HEK293T (cell line): ENCODE results near the gene SLC49A3.

Experiments
- CTBP1 ChIP-seq: fragments of 450-650 bp; IDR thresholded peaks from 2 replicates; pipeline ENCODE4 v1.6.1; 2016; ENCODE audit warnings: borderline replicate concordance
- FOXA1 ChIP-seq: fragments of 450-650 bp; IDR thresholded peaks from 2 replicates; pipeline ENCODE4 v1.6.1; 2016; ENCODE audit warnings: mild to moderate bottlenecking
- FOXM1 ChIP-seq: fragments of 450-650 bp; IDR thresholded peaks from 2 replicates; pipeline ENCODE4 v1.6.1; 2017; ENCODE audit warnings: mild to moderate bottlenecking, borderline replicate concordance
- L3MBTL2 ChIP-seq: fragments of 450-650 bp; conservative IDR thresholded peaks from 2 replicates; pipeline ENCODE4 v1.6.1; 2016; ENCODE audit warnings: mild to moderate bottlenecking
- LEF1 ChIP-seq: fragments of 450-650 bp; IDR thresholded peaks from 2 replicates; pipeline ENCODE4 v1.6.1; 2017; ENCODE audit warnings: mild to moderate bottlenecking, borderline replicate concordance
- SP1 ChIP-seq: fragments of 450-650 bp; IDR thresholded peaks from 2 replicates; pipeline ENCODE4 v1.6.1; 2017
- ZNF384 ChIP-seq: fragments of 450-650 bp; IDR thresholded peaks from 2 replicates; pipeline ENCODE4 v1.6.1; 2016

DNA sequence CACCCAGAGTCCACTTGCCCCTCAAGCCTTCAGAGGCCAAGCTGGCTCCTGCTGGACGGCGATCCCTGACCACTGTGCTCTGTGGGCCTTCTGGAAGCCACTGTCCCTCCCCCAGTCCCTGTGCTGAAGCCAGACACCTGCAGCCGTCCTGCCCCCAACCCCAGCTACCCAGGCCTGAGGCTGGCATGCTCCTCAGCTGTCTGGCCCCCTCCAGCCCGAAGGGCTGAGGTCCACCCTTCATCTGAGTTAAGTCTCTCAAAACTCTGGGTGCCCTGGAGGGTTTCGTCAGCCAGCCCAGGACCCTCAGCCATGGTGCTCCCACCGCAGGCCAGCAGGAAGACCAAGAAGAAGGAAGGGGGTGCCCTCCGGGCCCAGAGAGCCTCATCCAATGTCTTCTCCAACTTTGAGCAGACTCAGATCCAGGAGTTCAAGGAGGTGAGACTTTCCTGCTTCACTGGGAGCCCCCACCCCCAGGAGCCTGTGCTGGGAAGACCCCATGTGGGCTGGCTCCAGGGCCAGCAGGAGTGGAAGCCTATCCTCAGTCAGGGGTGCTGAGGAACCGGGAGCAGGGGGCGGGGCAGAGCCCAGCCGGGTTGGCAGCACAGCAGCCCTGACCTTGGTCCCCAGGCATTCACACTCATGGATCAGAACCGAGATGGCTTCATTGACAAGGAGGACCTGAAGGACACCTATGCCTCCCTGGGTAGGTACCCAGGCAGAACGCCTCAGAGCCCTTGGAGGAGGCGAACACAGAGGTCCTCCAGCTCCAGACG is 10.4 kb downstream of the SLC49A3 start:
- TF ChIP-seq SP1 (no peak), L3MBTL2 (no peak), ZNF384 (no peak), CTBP1 (no peak), FOXA1 (no peak), FOXM1 (no peak), LEF1 (no peak)
